Left lung (tissue), 10 donors: ENCODE results near the gene BACH2. TPM values are rescaled to one million over a fixed set of nuclear protein-coding genes. Genes with fewer than 3 reads are reported as not detected.

Experiments
- ATAC-seq: fragments of 200-7000 bp; cut with Tn5 transposase; one replicate; pipeline ENCODE4 v1.9.1; 2020; ENCODE audit warnings: moderate library complexity
- DNase-seq, 4 donors: peaks; one replicate each; pipeline ENCODE4 v3.0.0-alpha.2; 2013 to 2020
- H3K27ac ChIP-seq, 2 donors: fragments of 200-600 bp; sonication (generic) in 1 of 2; one replicate each; pipeline versions ENCODE4 v1.5.0 to v1.8.0; 2020 to 2021
- H3K27me3 ChIP-seq, 2 donors: fragments of 200-600 bp; sonication (generic) in 1 of 2; one replicate each; pipeline versions ENCODE4 v1.5.0 to v1.8.0; 2020 to 2021
- H3K36me3 ChIP-seq, 2 donors: fragments of 200-600 bp; sonication (generic) in 1 of 2; one replicate each; pipeline versions ENCODE4 v1.5.0 to v1.8.0; 2020 to 2021
- H3K4me1 ChIP-seq, 2 donors: fragments of 200-600 bp; one replicate each; pipeline ENCODE4 v1.8.0; 2021
- H3K4me3 ChIP-seq, 2 donors: fragments of 200-600 bp; sonication (generic) in 1 of 2; one replicate each; pipeline versions ENCODE4 v1.5.0 to v1.8.0; 2020 to 2021; ENCODE audit warnings: mild to moderate bottlenecking in 1 of 2
- H3K9me3 ChIP-seq, 2 donors: fragments of 200-600 bp; sonication (generic) in 1 of 2; one replicate each; pipeline versions ENCODE4 v1.5.0 to v1.8.0; 2020 to 2021
- CTCF ChIP-seq, 2 donors: fragments of 200-600 bp; sonication (generic) in 1 of 2; IDR thresholded peaks; one replicate each; pipeline versions ENCODE4 v1.5.0 to v1.8.0; 2021; ENCODE audit warnings: antibody characterized with exemption in 2 of 2
- intact Hi-C, 2 donors: fragments of 100-400 bp; cut with DNase I; formaldehyde crosslinking; loops; one replicate each; pipeline versions ENCODE4 v1.11.2 to v1.14.2; 2022
- polyA plus RNA-seq, 6 donors: library from polyadenylated mRNA; unstranded; fragments of 120-200 nt; gene quantifications; one replicate each; pipeline ENCODE4 v1.2.1, GENCODE V29; 2013; ENCODE audit not compliant: insufficient read length in 6 of 6
- total RNA-seq, 2 donors: library from RNA; stranded (reverse); fragmentation: NEBNext Ultra II Directional; extraction: Animal tissue kit (Norgen Biotek cat#: 25700); gene quantifications; one replicate each; pipeline ENCODE4 v1.2.1, GENCODE V29; 2021
- donor health status: DM: no; HTN: yes; CAD: no.
- donor health status: DM: no; HTN: no; CAD: no.

BACH2 gene
- total and polyA plus RNA-seq, 8 donors = 3.8 to 10.6 (median 8.9) TPM

GRCh38 chr6:89950446-89950845 is 346.2 kb downstream of the BACH2 start:
- Histone ChIP-seq H3K36me3 (peaks cover 0 to 5% of the 10 kb centered on the region in 2 donors), H3K27ac (no peak overlapping the region), H3K27me3 (no peaks in the 10 kb centered on the region), H3K9me3 (no peaks in the 10 kb centered on the region), H3K4me3 (no peak overlapping the region), H3K4me1 (no peaks in the 10 kb centered on the region)
- no peak for DNase-seq
- no peak for ATAC-seq
- intact Hi-C loops = no loop called here
- no peak for TF ChIP-seq CTCF (IDR thresholded peaks at IDR 0.05)

- Histone ChIP-seq H3K27ac (no peak overlapping the region), H3K36me3 (peaks cover 0 to 5% of the 10 kb centered on the region in 2 donors), H3K4me1 (no peaks in the 10 kb centered on the region), H3K27me3 (no peaks in the 10 kb centered on the region), H3K9me3 (no peaks in the 10 kb centered on the region), H3K4me3 (no peak overlapping the region)
- intact Hi-C loops = loop anchor here in 1 of 2 donors (10.0 kb wide), 2 partner anchors 446 to 536 kb away; no protein-coding TSS in a partner anchor
- no peak for DNase-seq
- no peak for ATAC-seq
- no peak for TF ChIP-seq CTCF (IDR thresholded peaks at IDR 0.05)
Measured at GRCh38 chr6:89948876-89949275, 347.8 kb downstream of the BACH2 start.

GRCh38 chr6:89944826-89945407 is 351.7 kb downstream of the BACH2 start:
- peaks cover 10% of the 10 kb centered on the region in 2 donors for H3K4me1 ChIP-seq
- H3K36me3 ChIP-seq = no peaks in the 10 kb centered on the region
- H3K4me3 ChIP-seq = no peak overlapping the region
- no peaks in the 10 kb centered on the region for H3K27me3 ChIP-seq
- intact Hi-C loops = loop anchor here in 1 of 2 donors (10.0 kb wide), 2 partner anchors 450 to 540 kb away; no protein-coding TSS in a partner anchor
- DNase-seq (no peak), ATAC-seq (no peak)
- H3K27ac ChIP-seq = no peak overlapping the region
- peak in 1 of 2 donors; percentile 14 for TF ChIP-seq CTCF (IDR thresholded peaks at IDR 0.05)
- no peaks in the 10 kb centered on the region for H3K9me3 ChIP-seq

GRCh38 chr6:89944181-89944755 is 352.4 kb downstream of the BACH2 start:
- H3K27ac ChIP-seq = no peak overlapping the region
- no peaks in the 10 kb centered on the region for H3K36me3 ChIP-seq
- intact Hi-C loops = loop anchor here in 1 of 2 donors (10.0 kb wide), 2 partner anchors 451 to 541 kb away; no protein-coding TSS in a partner anchor
- H3K4me1 ChIP-seq = peaks cover 10% of the 10 kb centered on the region in 2 donors
- TF ChIP-seq CTCF (IDR thresholded peaks at IDR 0.05) = no peak
- no peaks in the 10 kb centered on the region for H3K27me3 ChIP-seq
- DNase-seq (no peak), ATAC-seq (no peak)
- no peak overlapping the region for H3K4me3 ChIP-seq
- H3K9me3 ChIP-seq = no peaks in the 10 kb centered on the region

GRCh38 chr6:89942601-89943000 is 354.0 kb downstream of the BACH2 start:
- H3K27ac ChIP-seq = no peak overlapping the region
- no peaks in the 10 kb centered on the region for H3K9me3 ChIP-seq
- DNase-seq = no peak
- no peaks in the 10 kb centered on the region for H3K27me3 ChIP-seq
- no peak overlapping the region for H3K4me3 ChIP-seq
- no peak for ATAC-seq
- no peaks in the 10 kb centered on the region for H3K36me3 ChIP-seq
- peaks cover 10% of the 10 kb centered on the region in 2 donors for H3K4me1 ChIP-seq
- intact Hi-C loops = loop anchor here in 1 of 2 donors (10.0 kb wide), 2 partner anchors 452 to 542 kb away; no protein-coding TSS in a partner anchor
- no peak for TF ChIP-seq CTCF (IDR thresholded peaks at IDR 0.05)
